H1 (cell line): ENCODE results near the gene MMAB. TPM values are rescaled to one million over a fixed set of nuclear protein-coding genes. Genes with fewer than 3 reads are reported as not detected.

Source experiments
- CTCF ChIA-PET: fragments of 300-600 bp; sonication (Branson Sonifier 250); formaldehyde crosslinking; loops from one replicate; lab custom pipeline; 2021; ENCODE audit not compliant: partially characterized antibody; lab: Charles Lee
- POLR2A ChIA-PET: fragments of 300-600 bp; sonication (Branson Sonifier 250); formaldehyde crosslinking; loops from one replicate; lab custom pipeline; 2021; ENCODE audit warnings: inconsistent platforms; ENCODE audit not compliant: partially characterized antibody; lab: Charles Lee
- DNase-seq, 2 experiments: peaks; one replicate each; pipeline versions ENCODE4 v3.0.0 to v3.0.0-alpha.2; 2010 to 2022; ENCODE audit warnings: low spot score in 2 of 2, low read depth in 1 of 2, mixed read lengths in 1 of 2
- FAIRE-seq: peaks from 2 replicates; lab custom pipeline; 2011; peaks lifted over from hg19 to GRCh38; lab: Jason Lieb, UNC
- H2AFZ ChIP-seq: 2 replicates; pipeline ENCODE4 v1.8.1; 2012; ENCODE audit warnings: low read length, inconsistent platforms
- H2AK5ac ChIP-seq: 2 replicates; pipeline ENCODE4 v1.6.1; 2013; ENCODE audit warnings: low read depth, low read length
- H2BK120ac ChIP-seq: replicated peaks from 2 replicates; pipeline ENCODE3; 2013; ENCODE audit warnings: low read depth, low read length, inconsistent platforms
- H2BK12ac ChIP-seq: 2 replicates; pipeline ENCODE4 v1.6.1; 2013; ENCODE audit warnings: low read depth, low read length
- H2BK15ac ChIP-seq: 2 replicates; pipeline ENCODE4 v1.6.1; 2013; ENCODE audit warnings: low read length
- H2BK20ac ChIP-seq: 2 replicates; pipeline ENCODE4 v1.6.1; 2013; ENCODE audit warnings: low read length
- H2BK5ac ChIP-seq: 2 replicates; pipeline ENCODE4 v1.6.1; 2013; ENCODE audit warnings: low read depth, low read length
- H3K14ac ChIP-seq: 2 replicates; pipeline ENCODE4 v1.6.1; 2013; ENCODE audit warnings: inconsistent platforms; ENCODE audit not compliant: insufficient read length
- H3K18ac ChIP-seq: 2 replicates; pipeline ENCODE4 v1.6.1; 2013; ENCODE audit warnings: low read length; ENCODE audit errors: extremely low read depth
- H3K23ac ChIP-seq: 2 replicates; pipeline ENCODE4 v1.6.1; 2013; ENCODE audit warnings: inconsistent platforms; ENCODE audit not compliant: insufficient read length
- H3K23me2 ChIP-seq: 2 replicates; pipeline ENCODE4 v1.6.1; 2013; ENCODE audit warnings: low read depth, low read length
- H3K27ac ChIP-seq: 2 replicates; pipeline ENCODE4 v1.6.1; 2011; ENCODE audit warnings: low read depth, low read length, inconsistent platforms
- H3K27me3 ChIP-seq, 4 experiments: replicated peaks in 1 of 4; 1 replicate in 1 of 4; 2 replicates in 3 of 4; pipeline versions ENCODE4 v1.6.1 to v1.8.1; 2011 to 2013; ENCODE audit warnings: low read length in 3 of 4, mild to moderate bottlenecking in 3 of 4, inconsistent platforms in 2 of 4, mixed read lengths in 2 of 4, moderate library complexity in 1 of 4; ENCODE audit not compliant: control insufficient read depth in 3 of 4, insufficient read depth in 3 of 4; ENCODE audit errors: extremely low read depth in 1 of 4
- H3K36me3 ChIP-seq, 4 experiments: 2 replicates each; pipeline versions ENCODE4 v1.6.1 to v1.8.1; 2011 to 2013; ENCODE audit warnings: mild to moderate bottlenecking in 4 of 4, low read length in 3 of 4, moderate library complexity in 2 of 4, control low read depth in 1 of 4, inconsistent platforms in 1 of 4; ENCODE audit not compliant: insufficient read depth in 4 of 4, control insufficient read depth in 2 of 4
- H3K4ac ChIP-seq: replicated peaks from 2 replicates; pipeline ENCODE3; 2013; ENCODE audit warnings: low read length, low read depth, mixed read lengths, inconsistent platforms; ENCODE audit not compliant: insufficient read length
- H3K4me1 ChIP-seq, 4 experiments: replicated peaks in 1 of 4; 1 replicate in 1 of 4; 2 replicates in 3 of 4; pipeline versions ENCODE4 v1.6.1 to v1.8.1; 2011 to 2013; ENCODE audit warnings: low read length in 3 of 4, inconsistent platforms in 2 of 4, mixed read lengths in 1 of 4; ENCODE audit not compliant: insufficient read depth in 4 of 4, control insufficient read depth in 3 of 4
- H3K4me2 ChIP-seq, 2 experiments: 2 replicates each; pipeline versions ENCODE4 v1.6.1 to v1.8.1; 2011 to 2013; ENCODE audit warnings: low read depth in 2 of 2, low read length in 2 of 2, control low read depth in 1 of 2, inconsistent platforms in 1 of 2, mild to moderate bottlenecking in 1 of 2; ENCODE audit not compliant: insufficient read depth in 1 of 2
- H3K4me3 ChIP-seq, 4 experiments: fragments of 200-600, 300-600 bp in 1 of 4; sonication (generic), shearing (Covaris generic), sonication (Bioruptor Twin) in 1 of 4; 2 replicates each; pipeline versions ENCODE4 v1.5.1 to v1.8.1; 2011 to 2016; ENCODE audit warnings: low read length in 4 of 4, low read depth in 3 of 4, control low read depth in 2 of 4, inconsistent platforms in 2 of 4, mild to moderate bottlenecking in 2 of 4, mixed read lengths in 1 of 4, moderate library complexity in 1 of 4; ENCODE audit not compliant: insufficient read depth in 2 of 4; ENCODE audit errors: extremely low read depth in 1 of 4
- H3K56ac ChIP-seq: replicated peaks from 2 replicates; pipeline ENCODE3; 2013; ENCODE audit warnings: low read depth, mild to moderate bottlenecking, mixed read lengths, low read length, inconsistent platforms; ENCODE audit not compliant: insufficient read length
- H3K79me1 ChIP-seq: 2 replicates; pipeline ENCODE4 v1.6.1; 2013; ENCODE audit warnings: low read depth, low read length, control low read depth
- H3K79me2 ChIP-seq, 2 experiments: 2 replicates each; pipeline versions ENCODE4 v1.6.1 to v1.8.1; 2012 to 2013; ENCODE audit warnings: low read length in 2 of 2, mild to moderate bottlenecking in 2 of 2, inconsistent platforms in 1 of 2; ENCODE audit not compliant: insufficient read depth in 2 of 2, control insufficient read depth in 1 of 2
- H3K9ac ChIP-seq, 4 experiments: replicated peaks in 1 of 4; 1 replicate in 1 of 4; 2 replicates in 3 of 4; pipeline versions ENCODE4 v1.6.1 to v1.8.1; 2011 to 2013; ENCODE audit warnings: low read depth in 3 of 4, low read length in 3 of 4, control low read depth in 2 of 4, mild to moderate bottlenecking in 2 of 4, moderate library complexity in 2 of 4, inconsistent platforms in 1 of 4; ENCODE audit errors: extremely low read depth in 1 of 4
- H3K9me3 ChIP-seq, 2 experiments: 2 replicates each; pipeline versions ENCODE4 v1.6.1 to v1.8.1; 2012 to 2013; ENCODE audit warnings: mild to moderate bottlenecking in 2 of 2, moderate library complexity in 2 of 2, control low read depth in 1 of 2, inconsistent platforms in 1 of 2, low read depth in 1 of 2, low read length in 1 of 2, mixed read lengths in 1 of 2; ENCODE audit not compliant: insufficient read depth in 2 of 2
- H4K20me1 ChIP-seq, 2 experiments: replicated peaks in 1 of 2; 2 replicates each; pipeline versions ENCODE3 to v1.8.1; 2011 to 2013; ENCODE audit warnings: inconsistent platforms in 2 of 2, low read length in 2 of 2, mild to moderate bottlenecking in 1 of 2; ENCODE audit not compliant: insufficient read depth in 2 of 2, control insufficient read depth in 1 of 2
- H4K5ac ChIP-seq: 2 replicates; pipeline ENCODE4 v1.6.1; 2013; ENCODE audit warnings: low read length, low read depth, mixed read lengths, inconsistent platforms; ENCODE audit not compliant: insufficient read length
- H4K8ac ChIP-seq: 2 replicates; pipeline ENCODE4 v1.8.0; 2013; ENCODE audit warnings: mild to moderate bottlenecking, moderate library complexity, low read length, inconsistent platforms; ENCODE audit not compliant: insufficient read depth; ENCODE audit errors: extremely low read depth
- H4K91ac ChIP-seq: replicated peaks from 2 replicates; pipeline ENCODE3; 2013; ENCODE audit warnings: low read length, mixed read lengths, inconsistent platforms; ENCODE audit not compliant: insufficient read length
- ASH2L ChIP-seq: fragments of 200-600, 300-600 bp; sonication (generic); IDR thresholded peaks from one replicate; pipeline ENCODE4 v1.7.1; 2017; ENCODE audit warnings: low read length
- CTBP2 ChIP-seq: IDR thresholded peaks from 2 replicates; pipeline ENCODE4 v1.7.0; 2011; ENCODE audit warnings: borderline replicate concordance, mild to moderate bottlenecking, moderate library complexity, mixed read lengths, low read length; ENCODE audit not compliant: insufficient read depth, insufficient read length
- EGR1 ChIP-seq: IDR thresholded peaks from 2 replicates; pipeline ENCODE4 v1.6.1; 2011; ENCODE audit warnings: low read depth, low read length, borderline replicate concordance
- GABPA ChIP-seq: IDR thresholded peaks from 2 replicates; pipeline ENCODE4 v1.6.1; 2011; ENCODE audit warnings: mild to moderate bottlenecking, low read length, moderate library complexity, borderline replicate concordance; ENCODE audit not compliant: insufficient read depth
- HDAC6 ChIP-seq: IDR thresholded peaks from one replicate; pipeline ENCODE4 v1.7.1; 2012; ENCODE audit warnings: low read depth, mild to moderate bottlenecking, inconsistent platforms, low read length, moderate library complexity
- POLR2AphosphoS5 ChIP-seq: IDR thresholded peaks from 2 replicates; pipeline ENCODE4 v1.6.1; 2011; ENCODE audit warnings: low read depth, low read length
- POU5F1 ChIP-seq: IDR thresholded peaks from 2 replicates; pipeline ENCODE4 v1.6.1; 2011; ENCODE audit warnings: low read depth, mild to moderate bottlenecking, low read length, moderate library complexity
- SRF ChIP-seq: IDR thresholded peaks from 2 replicates; pipeline ENCODE4 v1.6.1; 2011; ENCODE audit warnings: mild to moderate bottlenecking, low read depth, low read length, moderate library complexity
- WGBS, 2 experiments: shearing (Covaris generic) in 1 of 2; methylation state at CpG; one replicate each; pipeline versions ENCODE4 v1.1.6 to v1.1.7; 2013 to 2015; ENCODE audit warnings: low lambda C conversion rate in 2 of 2, mixed read lengths in 2 of 2, inconsistent platforms in 1 of 2, low coverage in 1 of 2, missing lambda C conversion rate in 1 of 2; ENCODE audit not compliant: insufficient replicate concordance in 2 of 2, insufficient coverage in 1 of 2, insufficient read length in 1 of 2; ENCODE audit errors: extremely low coverage in 1 of 2, missing lambda C conversion rate in 1 of 2; 5-methylcytosine and 5-hydroxymethylcytosine counted together
- polyA plus RNA-seq, 7 experiments: library from polyadenylated mRNA; depleted of rRNA in 3 of 7; stranded (reverse) in 5 of 7; unstranded in 2 of 7; fragments of >200 nt in 5 of 7; fragments of 200-250 nt in 2 of 7; gene quantifications; 1 replicate in 5 of 7; 2 replicates in 1 of 7; 4 replicates in 1 of 7; pipeline versions ENCODE4 v1.2.1 to v1.2.3, GENCODE V29; 2011 to 2013; ENCODE audit warnings: missing spikeins in 2 of 7, mixed read lengths in 2 of 7
- total RNA-seq: library from RNA; stranded (reverse); fragmentation: NEBNext Ultra II Directional; extraction: Animal tissue kit (Norgen Biotek cat#: 25700); gene quantifications from 2 replicates; pipeline ENCODE4 v1.2.1, GENCODE V29; 2021

Gene MMAB
- total and polyA plus RNA-seq, 2 of the 8 experiments (the other 6 are each of a cell fraction or from before 2014, with no cell fraction given): 12.9 to 18.5 TPM

DNA sequence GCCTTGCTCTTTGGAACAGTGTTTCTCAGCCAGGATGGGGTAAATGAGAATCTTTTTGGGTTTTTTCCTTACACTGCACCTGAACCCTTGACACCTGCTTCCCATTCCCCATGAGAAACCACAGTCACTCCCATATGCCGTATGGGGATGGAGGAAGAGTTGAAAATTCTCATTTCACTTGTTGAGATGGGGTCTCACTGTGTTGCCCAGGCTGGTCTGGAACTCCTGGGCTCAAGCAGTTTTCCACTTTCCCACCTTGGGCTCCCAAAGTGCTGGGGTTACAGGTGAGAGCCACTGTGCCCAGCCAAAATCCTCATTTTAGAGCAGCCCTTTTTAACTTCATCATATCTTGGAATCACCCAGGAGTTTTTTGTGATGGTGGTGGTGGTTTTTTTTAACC lies 4.0 kb upstream of the MMAB start:
- TF ChIP-seq POU5F1 (no peak), CTBP2 (no peak), GABPA (no peak), HDAC6 (no peak), POLR2AphosphoS5 (no peak), EGR1 (no peak), ASH2L (no peak), SRF (no peak)
- Histone ChIP-seq H2AK5ac (no peak overlapping the region), H4K20me1 (peaks cover 0 to 5% of the 10 kb centered on the region in 2 experiments), H3K9ac (no peak overlapping the region), H2BK5ac (no peak overlapping the region), H3K27me3 (no peaks in the 10 kb centered on the region), H4K5ac (no peak overlapping the region), H3K27ac (no peak overlapping the region), H4K8ac (no peak overlapping the region), H3K18ac (no peak overlapping the region), H3K4me3 (no peak overlapping the region), H4K91ac (no peak overlapping the region), H3K79me2 (peaks cover 0 to 6% of the 10 kb centered on the region in 2 experiments; a peak in 1 of 4 replicates), H3K36me3 (peaks cover 8 to 57% (median 18%) of the 10 kb centered on the region in 4 experiments; a peak in 6 of 8 replicates), H3K4me1 (peaks cover 2 to 4% (median 3%) of the 10 kb centered on the region in 4 experiments; a peak in 4 of 7 replicates), H3K79me1 (no peaks in the 10 kb centered on the region), H3K4ac (no peak overlapping the region), H3K4me2 (no peak overlapping the region), H3K56ac (no peak overlapping the region), H3K23ac (no peak overlapping the region), H2BK12ac (no peak overlapping the region), H3K23me2 (peaks cover 5% of the 10 kb centered on the region; the same call in 1 of the 2 replicates), H2AFZ (no peak overlapping the region), H2BK15ac (no peak overlapping the region), H2BK20ac (no peak overlapping the region), H2BK120ac (no peak overlapping the region), H3K14ac (no peak overlapping the region), H3K9me3 (no peaks in the 10 kb centered on the region)
- DNase-seq (no peak), FAIRE-seq (no peak)
- ChIA-PET CTCF (interaction anchor here (0.6 kb wide), 1 partner anchor 23 kb away, joined by 3 read pairs; no protein-coding TSS in a partner anchor), POLR2A (no interaction called here)
- WGBS, 2 experiments: 100% methylated on average over 1 of the region's 1 CpG; no CpG with 5 or more reads in 1 of the 2 experiments
